Astrocyte (in vitro differentiated cells and primary cell): ENCODE measurements around the gene C3orf52. TPM values are rescaled to one million over a fixed set of nuclear protein-coding genes. Genes with fewer than 3 reads are reported as not detected.

Experiments
- DNase-seq: peaks from one replicate; pipeline ENCODE4 v3.0.0-alpha.2; 2010; ENCODE audit warnings: low read depth
- FAIRE-seq: peaks from 2 replicates; lab custom pipeline; 2011; peaks lifted over from hg19 to GRCh38; lab: Jason Lieb, UNC
- H2AFZ ChIP-seq: 2 replicates; pipeline ENCODE4 v1.6.0; 2012; ENCODE audit warnings: low read depth, low read length, inconsistent platforms
- H3K27ac ChIP-seq: 2 replicates; pipeline ENCODE4 v1.5.1; 2011; ENCODE audit warnings: low read depth, low read length, inconsistent platforms
- H3K27me3 ChIP-seq: 2 replicates; pipeline ENCODE4 v1.6.0; 2011; ENCODE audit warnings: low read length, inconsistent platforms; ENCODE audit not compliant: insufficient read depth
- H3K36me3 ChIP-seq: 2 replicates; pipeline ENCODE4 v1.5.1; 2011; ENCODE audit warnings: low read length, inconsistent platforms; ENCODE audit not compliant: insufficient read depth
- H3K4me1 ChIP-seq: 2 replicates; pipeline ENCODE4 v1.5.1; 2011; ENCODE audit warnings: low read length, inconsistent platforms; ENCODE audit not compliant: insufficient read depth
- H3K4me2 ChIP-seq: 2 replicates; pipeline ENCODE4 v1.6.0; 2012; ENCODE audit warnings: low read length, inconsistent platforms
- H3K4me3 ChIP-seq: 2 replicates; pipeline ENCODE4 v1.5.1; 2011; ENCODE audit warnings: low read depth, mild to moderate bottlenecking, low read length, inconsistent platforms; ENCODE audit not compliant: insufficient read depth
- H3K79me2 ChIP-seq: 2 replicates; pipeline ENCODE4 v1.6.0; 2012; ENCODE audit warnings: mild to moderate bottlenecking, low read length, inconsistent platforms; ENCODE audit not compliant: insufficient read depth
- H3K9ac ChIP-seq: 2 replicates; pipeline ENCODE4 v1.6.0; 2012; ENCODE audit warnings: mild to moderate bottlenecking, low read length, inconsistent platforms
- H3K9me3 ChIP-seq: 2 replicates; pipeline ENCODE4 v1.5.1; 2012; ENCODE audit warnings: low read depth, mild to moderate bottlenecking, low read length, inconsistent platforms; ENCODE audit not compliant: insufficient read depth
- H4K20me1 ChIP-seq: 2 replicates; pipeline ENCODE4 v1.6.0; 2012; ENCODE audit warnings: low read length, inconsistent platforms; ENCODE audit not compliant: insufficient read depth
- H3K27ac Mint-ChIP-seq: one replicate; pipeline ENCODE4 v1.8.0; 2021; ENCODE audit warnings: mild to moderate bottlenecking, mixed read lengths; ENCODE audit not compliant: unreplicated experiment
- H3K27me3 Mint-ChIP-seq: one replicate; pipeline ENCODE4 v1.8.0; 2021; ENCODE audit warnings: low read depth, mixed read lengths; ENCODE audit not compliant: unreplicated experiment
- H3K36me3 Mint-ChIP-seq: one replicate; pipeline ENCODE4 v1.8.0; 2021; ENCODE audit warnings: low read depth, mixed read lengths; ENCODE audit not compliant: unreplicated experiment
- H3K4me1 Mint-ChIP-seq: one replicate; pipeline ENCODE4 v1.8.0; 2021; ENCODE audit warnings: low read depth, mixed read lengths; ENCODE audit not compliant: unreplicated experiment
- H3K4me3 Mint-ChIP-seq: one replicate; pipeline ENCODE4 v1.8.0; 2021; ENCODE audit warnings: mild to moderate bottlenecking, moderate library complexity, mixed read lengths; ENCODE audit not compliant: unreplicated experiment
- H3K9me3 Mint-ChIP-seq: one replicate; pipeline ENCODE4 v1.8.0; 2021; ENCODE audit warnings: mild to moderate bottlenecking, mixed read lengths; ENCODE audit not compliant: unreplicated experiment
- EZH2 ChIP-seq: IDR thresholded peaks from 2 replicates; pipeline ENCODE4 v1.6.1; 2012; ENCODE audit warnings: mild to moderate bottlenecking, low read length, inconsistent platforms; ENCODE audit not compliant: insufficient read depth
- total RNA-seq: library from RNA; stranded (reverse); gene quantifications from 2 replicates; pipeline ENCODE4 v1.2.1, GENCODE V29; 2021
- TF ChIP-seq, protein P1 (sequence below): IDR thresholded peaks from 2 replicates; pipeline ENCODE4 v1.5.1; 2011; ENCODE audit warnings: low read depth, mild to moderate bottlenecking, inconsistent platforms, low read length, moderate library complexity; ENCODE audit not compliant: insufficient read depth

The C3orf52 gene
- total RNA-seq, 1 donor from 2014 or later: 21.9 TPM

DNA sequence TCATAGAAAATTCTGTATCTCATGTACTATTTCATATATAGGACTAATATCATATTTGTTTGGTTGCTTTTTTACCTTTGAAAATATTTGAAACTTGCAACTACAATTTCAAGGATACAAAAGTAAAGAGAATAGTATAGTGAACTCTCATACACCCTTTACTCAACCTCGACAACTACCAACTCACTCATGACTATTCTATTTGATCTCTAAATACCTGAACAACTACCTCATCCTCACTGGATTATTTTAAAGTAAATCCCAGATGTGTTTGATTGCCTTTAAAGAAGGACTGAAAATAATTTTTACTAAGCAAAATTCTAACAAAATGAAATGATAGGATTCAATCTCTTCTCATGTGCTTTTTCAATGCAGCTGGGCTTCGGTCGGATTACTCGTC is 39.6 kb upstream of the C3orf52 start:
- no peaks in the 10 kb centered on the region for H3K36me3 Mint-ChIP-seq
- peaks cover 4% of the 10 kb centered on the region for H3K4me1 Mint-ChIP-seq
- Histone ChIP-seq H3K4me1 (no peaks in the 10 kb centered on the region), H3K27me3 (no peaks in the 10 kb centered on the region), H3K9me3 (no peaks in the 10 kb centered on the region), H3K9ac (no peak overlapping the region), H3K27ac (no peak overlapping the region), H3K36me3 (no peaks in the 10 kb centered on the region), H3K4me3 (no peak overlapping the region), H2AFZ (no peak overlapping the region), H3K79me2 (no peaks in the 10 kb centered on the region), H4K20me1 (no peaks in the 10 kb centered on the region), H3K4me2 (peak overlapping the region; percentile 42)
- no peak for FAIRE-seq
- TF ChIP-seq, protein P1, sequence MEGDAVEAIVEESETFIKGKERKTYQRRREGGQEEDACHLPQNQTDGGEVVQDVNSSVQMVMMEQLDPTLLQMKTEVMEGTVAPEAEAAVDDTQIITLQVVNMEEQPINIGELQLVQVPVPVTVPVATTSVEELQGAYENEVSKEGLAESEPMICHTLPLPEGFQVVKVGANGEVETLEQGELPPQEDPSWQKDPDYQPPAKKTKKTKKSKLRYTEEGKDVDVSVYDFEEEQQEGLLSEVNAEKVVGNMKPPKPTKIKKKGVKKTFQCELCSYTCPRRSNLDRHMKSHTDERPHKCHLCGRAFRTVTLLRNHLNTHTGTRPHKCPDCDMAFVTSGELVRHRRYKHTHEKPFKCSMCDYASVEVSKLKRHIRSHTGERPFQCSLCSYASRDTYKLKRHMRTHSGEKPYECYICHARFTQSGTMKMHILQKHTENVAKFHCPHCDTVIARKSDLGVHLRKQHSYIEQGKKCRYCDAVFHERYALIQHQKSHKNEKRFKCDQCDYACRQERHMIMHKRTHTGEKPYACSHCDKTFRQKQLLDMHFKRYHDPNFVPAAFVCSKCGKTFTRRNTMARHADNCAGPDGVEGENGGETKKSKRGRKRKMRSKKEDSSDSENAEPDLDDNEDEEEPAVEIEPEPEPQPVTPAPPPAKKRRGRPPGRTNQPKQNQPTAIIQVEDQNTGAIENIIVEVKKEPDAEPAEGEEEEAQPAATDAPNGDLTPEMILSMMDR: no peak
- TF ChIP-seq EZH2: no peak
- no peak overlapping the region for H3K27ac Mint-ChIP-seq
- no peaks in the 10 kb centered on the region for H3K9me3 Mint-ChIP-seq
- no peak overlapping the region for H3K4me3 Mint-ChIP-seq
- peak; percentile 26 for DNase-seq
- no peaks in the 10 kb centered on the region for H3K27me3 Mint-ChIP-seq

DNA sequence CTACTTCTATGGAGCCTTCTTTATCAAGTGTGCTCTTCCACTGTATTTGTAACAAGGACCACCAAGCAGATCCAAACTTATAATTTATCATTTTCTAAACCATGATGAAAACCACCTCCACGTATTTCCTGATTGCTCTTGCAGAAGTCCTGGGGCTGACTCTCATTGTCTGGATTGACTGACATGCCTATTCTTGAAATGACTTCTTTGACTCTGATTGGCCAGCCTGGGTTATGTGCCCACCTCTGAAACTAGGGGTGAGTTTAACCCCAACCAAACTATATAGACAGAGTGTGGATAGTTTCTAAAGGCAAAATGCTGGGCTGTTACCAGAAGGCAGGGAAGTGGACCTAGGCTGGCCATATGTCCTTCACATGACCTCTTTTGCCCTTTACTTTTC is 38.9 kb upstream of the C3orf52 start:
- no peak overlapping the region for H3K27ac ChIP-seq
- H3K4me1 Mint-ChIP-seq: peaks cover 4% of the 10 kb centered on the region
- H3K27ac Mint-ChIP-seq: no peak overlapping the region
- FAIRE-seq (no peak), DNase-seq (no peak)
- H3K4me3 Mint-ChIP-seq: no peak overlapping the region
- no peaks in the 10 kb centered on the region for H3K79me2 ChIP-seq
- TF ChIP-seq, protein P1: no peak
- no peak for TF ChIP-seq EZH2
- H3K36me3 ChIP-seq: no peaks in the 10 kb centered on the region
- no peaks in the 10 kb centered on the region for H3K36me3 Mint-ChIP-seq
- H3K4me1 ChIP-seq: no peaks in the 10 kb centered on the region
- H3K27me3 ChIP-seq: no peaks in the 10 kb centered on the region
- no peaks in the 10 kb centered on the region for H4K20me1 ChIP-seq
- no peak overlapping the region for H3K9ac ChIP-seq
- H3K9me3 ChIP-seq: no peaks in the 10 kb centered on the region
- H3K4me3 ChIP-seq: no peak overlapping the region
- H3K9me3 Mint-ChIP-seq: no peaks in the 10 kb centered on the region
- no peak overlapping the region for H2AFZ ChIP-seq
- H3K4me2 ChIP-seq: no peak overlapping the region
- H3K27me3 Mint-ChIP-seq: no peaks in the 10 kb centered on the region

DNA sequence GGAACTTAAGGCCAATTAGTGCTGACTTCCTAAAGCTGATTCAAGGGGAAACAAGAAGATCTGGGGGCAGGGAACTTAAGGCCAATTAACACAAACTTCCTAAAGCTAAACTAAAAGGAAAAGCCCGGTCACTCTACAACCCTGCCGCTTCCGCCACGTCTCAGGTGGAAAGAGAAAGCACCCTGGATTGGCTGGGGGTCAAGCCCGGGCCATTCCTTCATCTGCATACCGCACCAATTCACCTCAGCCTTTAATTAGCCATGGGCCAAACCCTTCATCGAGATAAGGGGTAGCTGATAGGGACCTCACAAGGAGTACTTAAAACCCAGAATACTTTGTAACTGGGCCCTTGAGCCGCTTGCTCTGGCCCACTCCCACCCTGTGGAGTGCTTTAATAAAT is 37.3 kb upstream of the C3orf52 start:
- Histone ChIP-seq H2AFZ (no peak overlapping the region), H3K27ac (no peak overlapping the region), H3K36me3 (no peaks in the 10 kb centered on the region), H3K9me3 (no peaks in the 10 kb centered on the region), H3K79me2 (no peaks in the 10 kb centered on the region), H3K9ac (no peak overlapping the region), H4K20me1 (no peaks in the 10 kb centered on the region), H3K4me1 (no peaks in the 10 kb centered on the region), H3K4me2 (no peak overlapping the region), H3K4me3 (no peak overlapping the region), H3K27me3 (no peaks in the 10 kb centered on the region)
- Mint-ChIP-seq H3K4me3 (no peak overlapping the region), H3K27ac (no peak overlapping the region), H3K27me3 (no peaks in the 10 kb centered on the region), H3K9me3 (no peaks in the 10 kb centered on the region), H3K4me1 (peaks cover 9% of the 10 kb centered on the region), H3K36me3 (no peaks in the 10 kb centered on the region)
- DNase-seq (no peak), FAIRE-seq (no peak)
- TF ChIP-seq, protein P1: no peak
- no peak for TF ChIP-seq EZH2
